Adrenal gland (tissue), 5 donors: Measurements from ENCODE around the gene EXOC4.

Source experiments
- CTCF ChIP-seq, 6 experiments: fragments of 450-650 bp in 4 of 6; fragments of 200-600 bp in 2 of 6; sonication (generic) in 1 of 6; IDR thresholded peaks; 1 replicate in 5 of 6; 2 replicates in 1 of 6; pipeline versions ENCODE4 v1.5.1 to v1.8.0; 2016 to 2021; ENCODE audit warnings: antibody characterized with exemption in 6 of 6, mild to moderate bottlenecking in 2 of 6, moderate library complexity in 1 of 6
- POLR2A ChIP-seq, 2 donors: fragments of 450-650 bp; IDR thresholded peaks; one replicate each; pipeline ENCODE4 v1.6.1; 2017; ENCODE audit warnings: antibody characterized with exemption in 2 of 2, mild to moderate bottlenecking in 2 of 2, moderate library complexity in 1 of 2
- donor health status: DM: no; HTN: no; CAD: no.

GRCh38 chr7:133360201-133360600 lies 107.3 kb downstream of the EXOC4 start:
- TF ChIP-seq POLR2A (IDR thresholded peaks at IDR 0.05) (no peak), CTCF (IDR thresholded peaks at IDR 0.05) (no peak)
